Astrocyte (in vitro differentiated cells and primary cell): Measurements from ENCODE around the gene GJB3.

Source experiments
- EZH2 ChIP-seq: IDR thresholded peaks from 2 replicates; pipeline ENCODE4 v1.6.1; 2012; ENCODE audit warnings: mild to moderate bottlenecking, low read length, inconsistent platforms; ENCODE audit not compliant: insufficient read depth
- TF ChIP-seq, protein P1 (sequence below): IDR thresholded peaks from 2 replicates; pipeline ENCODE4 v1.5.1; 2011; ENCODE audit warnings: low read depth, mild to moderate bottlenecking, inconsistent platforms, low read length, moderate library complexity; ENCODE audit not compliant: insufficient read depth

DNA sequence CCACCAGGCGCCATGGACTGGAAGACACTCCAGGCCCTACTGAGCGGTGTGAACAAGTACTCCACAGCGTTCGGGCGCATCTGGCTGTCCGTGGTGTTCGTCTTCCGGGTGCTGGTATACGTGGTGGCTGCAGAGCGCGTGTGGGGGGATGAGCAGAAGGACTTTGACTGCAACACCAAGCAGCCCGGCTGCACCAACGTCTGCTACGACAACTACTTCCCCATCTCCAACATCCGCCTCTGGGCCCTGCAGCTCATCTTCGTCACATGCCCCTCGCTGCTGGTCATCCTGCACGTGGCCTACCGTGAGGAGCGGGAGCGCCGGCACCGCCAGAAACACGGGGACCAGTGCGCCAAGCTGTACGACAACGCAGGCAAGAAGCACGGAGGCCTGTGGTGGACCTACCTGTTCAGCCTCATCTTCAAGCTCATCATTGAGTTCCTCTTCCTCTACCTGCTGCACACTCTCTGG is 3.8 kb downstream of the GJB3 start:
- TF ChIP-seq, protein P1, sequence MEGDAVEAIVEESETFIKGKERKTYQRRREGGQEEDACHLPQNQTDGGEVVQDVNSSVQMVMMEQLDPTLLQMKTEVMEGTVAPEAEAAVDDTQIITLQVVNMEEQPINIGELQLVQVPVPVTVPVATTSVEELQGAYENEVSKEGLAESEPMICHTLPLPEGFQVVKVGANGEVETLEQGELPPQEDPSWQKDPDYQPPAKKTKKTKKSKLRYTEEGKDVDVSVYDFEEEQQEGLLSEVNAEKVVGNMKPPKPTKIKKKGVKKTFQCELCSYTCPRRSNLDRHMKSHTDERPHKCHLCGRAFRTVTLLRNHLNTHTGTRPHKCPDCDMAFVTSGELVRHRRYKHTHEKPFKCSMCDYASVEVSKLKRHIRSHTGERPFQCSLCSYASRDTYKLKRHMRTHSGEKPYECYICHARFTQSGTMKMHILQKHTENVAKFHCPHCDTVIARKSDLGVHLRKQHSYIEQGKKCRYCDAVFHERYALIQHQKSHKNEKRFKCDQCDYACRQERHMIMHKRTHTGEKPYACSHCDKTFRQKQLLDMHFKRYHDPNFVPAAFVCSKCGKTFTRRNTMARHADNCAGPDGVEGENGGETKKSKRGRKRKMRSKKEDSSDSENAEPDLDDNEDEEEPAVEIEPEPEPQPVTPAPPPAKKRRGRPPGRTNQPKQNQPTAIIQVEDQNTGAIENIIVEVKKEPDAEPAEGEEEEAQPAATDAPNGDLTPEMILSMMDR, result no peak
- no peak for TF ChIP-seq EZH2
